Caco-2 (cell line): ENCODE results near the gene FAM170B. TPM values are rescaled to one million over a fixed set of nuclear protein-coding genes. Genes with fewer than 3 reads are reported as not detected.

Experiments
- BruUV-seq: library from RNA; stranded (reverse); fragments of 400-500 nt; replicated peaks from 2 replicates; lab custom pipeline; 2021; lab: Mats Ljungman, UMichigan
- CTCF ChIA-PET: fragments of 300-600 bp; sonication (Branson Sonifier 250); formaldehyde crosslinking; loops from one replicate; lab custom pipeline; 2022; ENCODE audit warnings: antibody characterized with exemption; lab: Charles Lee
- POLR2A ChIA-PET: fragments of 300-600 bp; sonication (Branson Sonifier 250); formaldehyde crosslinking; loops from one replicate; lab custom pipeline; 2022; ENCODE audit warnings: antibody characterized with exemption; lab: Charles Lee
- DNase-seq, 2 experiments: peaks; one replicate each; pipeline versions ENCODE4 v3.0.0 to v3.0.0-alpha.2; 2020 to 2022
- H3K27me3 ChIP-seq: replicated peaks from 2 replicates; pipeline ENCODE4 v1.6.0; 2011; ENCODE audit warnings: low read length; ENCODE audit not compliant: control insufficient read depth, insufficient read depth
- H3K36me3 ChIP-seq: 2 replicates; pipeline ENCODE4 v1.5.1; 2011; ENCODE audit warnings: low read length; ENCODE audit not compliant: control insufficient read depth, insufficient read depth
- H3K4me1 ChIP-seq: fragments of 250-450 bp; sonication (Bioruptor Pico); 2 replicates; pipeline ENCODE4 v1.5.1; 2020; ENCODE audit warnings: mild to moderate bottlenecking
- H3K4me3 ChIP-seq: 2 replicates; pipeline ENCODE4 v1.5.1; 2011; ENCODE audit warnings: low read depth, mild to moderate bottlenecking, control low read depth, low read length
- H3K9me3 ChIP-seq: fragments of 250-450 bp; sonication (Bioruptor Pico); 2 replicates; pipeline ENCODE4 v1.5.1; 2020; ENCODE audit warnings: mild to moderate bottlenecking, moderate library complexity
- H3K27ac Mint-ChIP-seq: one replicate; pipeline ENCODE4 v1.8.0; 2022; ENCODE audit warnings: mixed read lengths; ENCODE audit not compliant: unreplicated experiment
- H3K27me3 Mint-ChIP-seq: one replicate; pipeline ENCODE4 v1.8.0; 2022; ENCODE audit warnings: mixed read lengths; ENCODE audit not compliant: insufficient read depth, unreplicated experiment
- H3K36me3 Mint-ChIP-seq: one replicate; pipeline ENCODE4 v1.8.0; 2022; ENCODE audit warnings: mild to moderate bottlenecking, mixed read lengths; ENCODE audit not compliant: insufficient read depth, unreplicated experiment
- H3K4me1 Mint-ChIP-seq: one replicate; pipeline ENCODE4 v1.8.0; 2022; ENCODE audit warnings: low read depth, mixed read lengths; ENCODE audit not compliant: unreplicated experiment
- H3K4me3 Mint-ChIP-seq: one replicate; pipeline ENCODE4 v1.8.0; 2022; ENCODE audit warnings: mild to moderate bottlenecking, moderate library complexity, mixed read lengths; ENCODE audit not compliant: unreplicated experiment
- H3K9me3 Mint-ChIP-seq: one replicate; pipeline ENCODE4 v1.8.0; 2022; ENCODE audit warnings: mixed read lengths; ENCODE audit not compliant: unreplicated experiment
- intact Hi-C: fragments of 100-400 bp; cut with micrococcal nuclease; formaldehyde crosslinking; loops from one replicate; pipeline ENCODE4 v1.10.0; 2022; ENCODE audit not compliant: unreplicated experiment
- total RNA-seq: library from RNA; stranded (reverse); gene quantifications from 2 replicates; pipeline ENCODE4 v1.2.3, GENCODE V29; 2022
- TF ChIP-seq, protein P1 (sequence below), 2 experiments: fragments of 200-600 bp in 1 of 2; IDR thresholded peaks; 1 replicate in 1 of 2; 2 replicates in 1 of 2; pipeline versions ENCODE4 v1.5.1 to v1.8.0; 2011 to 2022; ENCODE audit warnings: antibody characterized with exemption in 1 of 2, control low read depth in 1 of 2, inconsistent platforms in 1 of 2, low read depth in 1 of 2, low read length in 1 of 2, mild to moderate bottlenecking in 1 of 2, moderate library complexity in 1 of 2; ENCODE audit not compliant: insufficient read depth in 1 of 2, severe bottlenecking in 1 of 2, unreplicated experiment in 1 of 2

FAM170B gene
- total RNA-seq, 1 experiment from 2014 or later = not detected

GRCh38 chr10:49107111-49107886 lies 26.5 kb downstream of the FAM170B start:
- H3K36me3 ChIP-seq = no peaks in the 10 kb centered on the region
- Mint-ChIP-seq H3K4me3 (no peak overlapping the region), H3K27me3 (peaks cover 11% of the 10 kb centered on the region), H3K27ac (no peak overlapping the region), H3K36me3 (no peaks in the 10 kb centered on the region), H3K9me3 (no peaks in the 10 kb centered on the region), H3K4me1 (no peaks in the 10 kb centered on the region)
- intact Hi-C loops = no loop called here
- CTCF ChIA-PET = no interaction called here
- H3K4me3 ChIP-seq = no peak overlapping the region
- no peaks in the 10 kb centered on the region for H3K27me3 ChIP-seq
- POLR2A ChIA-PET = no interaction called here
- H3K4me1 ChIP-seq = no peaks in the 10 kb centered on the region
- 0 out of 2 replicates have a peak, but pooled peaks cover 3% of the 10 kb centered on the region for H3K9me3 ChIP-seq
- TF ChIP-seq, protein P1, sequence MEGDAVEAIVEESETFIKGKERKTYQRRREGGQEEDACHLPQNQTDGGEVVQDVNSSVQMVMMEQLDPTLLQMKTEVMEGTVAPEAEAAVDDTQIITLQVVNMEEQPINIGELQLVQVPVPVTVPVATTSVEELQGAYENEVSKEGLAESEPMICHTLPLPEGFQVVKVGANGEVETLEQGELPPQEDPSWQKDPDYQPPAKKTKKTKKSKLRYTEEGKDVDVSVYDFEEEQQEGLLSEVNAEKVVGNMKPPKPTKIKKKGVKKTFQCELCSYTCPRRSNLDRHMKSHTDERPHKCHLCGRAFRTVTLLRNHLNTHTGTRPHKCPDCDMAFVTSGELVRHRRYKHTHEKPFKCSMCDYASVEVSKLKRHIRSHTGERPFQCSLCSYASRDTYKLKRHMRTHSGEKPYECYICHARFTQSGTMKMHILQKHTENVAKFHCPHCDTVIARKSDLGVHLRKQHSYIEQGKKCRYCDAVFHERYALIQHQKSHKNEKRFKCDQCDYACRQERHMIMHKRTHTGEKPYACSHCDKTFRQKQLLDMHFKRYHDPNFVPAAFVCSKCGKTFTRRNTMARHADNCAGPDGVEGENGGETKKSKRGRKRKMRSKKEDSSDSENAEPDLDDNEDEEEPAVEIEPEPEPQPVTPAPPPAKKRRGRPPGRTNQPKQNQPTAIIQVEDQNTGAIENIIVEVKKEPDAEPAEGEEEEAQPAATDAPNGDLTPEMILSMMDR (IDR thresholded peaks at IDR 0.05; ENCODE audit: insufficient read depth in 1 of 2, low read depth in 1 of 2, low read length in 1 of 2, severe bottlenecking in 1 of 2, unreplicated experiment in 1 of 2) = no peak
- no TSS peak for BruUV-seq
- no peak for DNase-seq

DNA sequence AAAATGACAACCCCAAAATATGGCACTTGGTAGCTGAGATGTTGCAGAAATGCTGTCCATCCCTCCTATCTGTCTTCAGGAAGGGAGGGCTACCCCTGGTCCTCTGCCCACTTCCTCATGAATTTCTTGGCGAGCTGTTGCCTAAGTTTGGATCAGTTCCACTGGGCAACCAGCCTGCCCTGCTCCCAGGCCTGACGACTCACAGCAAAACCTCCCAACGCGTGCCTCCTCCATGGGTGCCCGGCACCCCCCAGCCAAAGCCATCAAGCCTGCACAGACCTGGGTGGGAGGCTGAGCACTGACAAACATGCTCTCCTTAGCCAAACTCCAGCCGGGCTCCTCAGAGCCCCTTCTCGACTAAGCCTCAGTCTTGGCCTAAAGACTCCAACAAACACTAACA lies 27.4 kb downstream of the FAM170B start:
- TF ChIP-seq, protein P1 (IDR thresholded peaks at IDR 0.05; ENCODE audit: insufficient read depth in 1 of 2, low read depth in 1 of 2, low read length in 1 of 2, severe bottlenecking in 1 of 2, unreplicated experiment in 1 of 2) = no peak
- Mint-ChIP-seq H3K9me3 (no peaks in the 10 kb centered on the region), H3K27me3 (peaks cover 14% of the 10 kb centered on the region), H3K36me3 (no peaks in the 10 kb centered on the region), H3K4me3 (no peak overlapping the region), H3K4me1 (no peaks in the 10 kb centered on the region), H3K27ac (no peak overlapping the region)
- intact Hi-C loops = no loop called here
- ChIA-PET CTCF (no interaction called here), POLR2A (no interaction called here)
- Histone ChIP-seq H3K4me3 (no peak overlapping the region), H3K36me3 (no peaks in the 10 kb centered on the region), H3K27me3 (no peaks in the 10 kb centered on the region), H3K4me1 (no peaks in the 10 kb centered on the region), H3K9me3 (0 out of 2 replicates have a peak, but pooled peaks cover 3% of the 10 kb centered on the region)
- no peak for DNase-seq
- no TSS peak for BruUV-seq

DNA sequence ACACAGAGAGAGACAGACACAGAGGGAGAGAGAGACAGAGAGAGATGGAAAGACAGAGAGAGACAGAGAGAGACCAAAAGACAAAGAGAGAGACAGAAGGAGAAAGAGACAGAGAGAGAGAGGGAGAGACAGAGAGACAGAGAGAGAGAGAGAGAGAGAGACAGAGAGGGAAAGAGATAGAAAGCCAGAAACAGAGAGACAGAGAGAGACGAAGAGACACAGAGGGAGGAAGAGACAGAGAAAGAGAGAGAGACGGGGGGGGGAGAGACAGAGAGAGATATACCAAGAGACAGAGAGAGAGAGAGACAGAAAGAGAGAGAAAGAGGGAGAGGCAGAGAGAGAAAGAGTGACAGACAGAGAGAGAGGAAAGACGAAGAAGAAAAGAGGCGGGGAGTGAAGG lies 28.7 kb downstream of the FAM170B start:
- H3K4me3 Mint-ChIP-seq = no peak overlapping the region
- Histone ChIP-seq H3K9me3 (0 out of 2 replicates have a peak, but pooled peaks cover 3% of the 10 kb centered on the region), H3K4me3 (no peak overlapping the region), H3K4me1 (no peaks in the 10 kb centered on the region), H3K27me3 (no peaks in the 10 kb centered on the region), H3K36me3 (no peaks in the 10 kb centered on the region)
- POLR2A ChIA-PET = no interaction called here
- no peak overlapping the region for H3K27ac Mint-ChIP-seq
- H3K4me1 Mint-ChIP-seq = no peaks in the 10 kb centered on the region
- no peaks in the 10 kb centered on the region for H3K9me3 Mint-ChIP-seq
- H3K27me3 Mint-ChIP-seq = peaks cover 14% of the 10 kb centered on the region
- CTCF ChIA-PET = no interaction called here
- no peaks in the 10 kb centered on the region for H3K36me3 Mint-ChIP-seq
- intact Hi-C loops = no loop called here
- DNase-seq = no peak
- TF ChIP-seq, protein P1 (IDR thresholded peaks at IDR 0.05; ENCODE audit: insufficient read depth in 1 of 2, low read depth in 1 of 2, low read length in 1 of 2, severe bottlenecking in 1 of 2, unreplicated experiment in 1 of 2) = no peak
- BruUV-seq = no TSS peak
